Adipose tissue (tissue), 3 donors: Measurements from ENCODE around the gene RPTN. TPM values are rescaled to one million over a fixed set of nuclear protein-coding genes. Genes with fewer than 3 reads are reported as not detected.

Experiments
- H3K27ac ChIP-seq: one replicate; pipeline ENCODE4 v1.5.1; 2013; ENCODE audit warnings: low read depth, low read length
- WGBS, 3 donors: extraction: QIAGEN DNeasy Blood & Tissue Kit; methylation state at CpG; one replicate each; pipeline ENCODE4 v1.1.7; 2013; 5-methylcytosine and 5-hydroxymethylcytosine counted together
- polyA plus RNA-seq, 3 donors: library from polyadenylated mRNA; stranded (reverse); fragments of 200-250 nt; gene quantifications; one replicate each; pipeline ENCODE4 v1.2.3, GENCODE V29; 2013
- donor health status: healthy with polysubstance abuse.
- donor health status: Bipolar disorder and iron deficiency.
- donor health status: healthy.

RPTN gene
- polyA plus RNA-seq, 3 donors: not detected

DNA sequence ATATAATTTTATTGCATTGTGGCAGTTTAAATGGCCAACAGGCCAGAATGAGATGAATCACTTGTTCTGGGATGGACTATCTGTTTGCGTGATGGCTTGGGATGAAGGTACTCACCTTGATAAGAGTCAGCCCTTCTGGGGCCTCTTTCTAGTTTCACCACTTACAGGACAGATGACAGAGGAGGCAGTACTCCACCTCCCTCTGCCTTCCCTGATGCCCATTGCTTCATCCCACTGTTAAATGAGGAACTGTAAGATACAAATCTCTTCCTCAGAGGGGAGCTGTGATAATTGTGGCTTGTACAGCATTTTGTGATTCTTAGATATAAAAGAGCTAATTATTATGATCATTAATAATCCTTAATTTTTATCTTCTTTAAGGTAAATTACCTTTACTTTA, 40.1 kb downstream of the RPTN start:
- WGBS, 3 donors: 73 to 100% (median 95%) methylated on average over 1 of the region's 1 CpG

DNA sequence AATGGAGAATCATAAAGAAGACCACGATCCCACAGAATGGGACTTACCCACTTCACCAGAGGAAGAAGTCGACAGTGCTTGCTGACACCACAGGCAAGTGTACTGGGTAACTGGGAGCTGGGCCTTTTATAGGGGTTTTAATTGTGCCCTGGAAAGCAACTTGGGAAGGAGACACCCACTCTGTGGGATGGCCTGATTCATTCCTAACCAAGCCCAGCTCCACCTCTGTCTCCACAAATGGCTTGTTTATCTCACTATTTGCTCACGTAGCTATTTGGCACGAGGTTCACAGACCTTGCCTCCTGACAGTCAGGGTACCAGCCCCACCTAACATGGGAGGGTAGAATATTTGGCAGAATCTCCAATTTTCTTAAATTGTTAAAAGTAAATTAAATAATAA, 43.7 kb downstream of the RPTN start, which contains the start of gene TCHH:
TSS of gene TCHH (minus strand) at position 101 of the 400 bp plus-strand sequence. CDS start 1,364 bp downstream, outside the sequence.
- no peak within 1 kb of the TSS for H3K27ac ChIP-seq
- 45 to 53% (median 50%) methylated on average over 4 of the region's 4 CpGs for WGBS, 3 donors

More for the DNA sequence above, 40.1 kb downstream of the RPTN start:
- no peak overlapping the region for H3K27ac ChIP-seq

DNA sequence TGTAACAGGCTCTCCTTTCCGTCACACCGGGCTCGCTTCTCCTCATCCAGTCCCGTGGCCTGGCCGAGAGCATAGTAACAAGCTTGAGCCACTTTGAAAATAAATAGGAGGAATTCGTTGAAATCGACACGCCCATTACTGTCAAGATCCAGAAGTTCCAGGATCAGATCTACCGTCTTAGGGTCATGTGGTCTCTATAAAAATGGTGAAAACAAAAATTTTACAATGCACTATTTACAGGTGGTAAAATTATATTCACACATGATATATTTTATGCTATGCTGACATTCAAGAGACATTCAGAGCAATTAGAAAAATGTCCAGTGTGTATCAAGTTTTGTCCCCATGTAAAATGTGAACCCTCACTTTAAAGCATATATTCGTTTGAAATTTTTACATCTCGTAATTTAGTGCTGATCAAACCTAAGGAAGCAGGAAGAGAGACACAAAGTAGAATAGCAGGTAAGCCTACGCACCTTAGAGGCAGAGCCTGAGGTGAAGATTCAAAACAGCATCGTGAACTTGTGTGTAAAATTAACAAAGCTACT, 46.1 kb downstream of the RPTN start:
- 21 to 24% (median 22%) methylated on average over 13 of the region's 13 CpGs for WGBS, 3 donors
- H3K27ac ChIP-seq: no peak overlapping the region

DNA sequence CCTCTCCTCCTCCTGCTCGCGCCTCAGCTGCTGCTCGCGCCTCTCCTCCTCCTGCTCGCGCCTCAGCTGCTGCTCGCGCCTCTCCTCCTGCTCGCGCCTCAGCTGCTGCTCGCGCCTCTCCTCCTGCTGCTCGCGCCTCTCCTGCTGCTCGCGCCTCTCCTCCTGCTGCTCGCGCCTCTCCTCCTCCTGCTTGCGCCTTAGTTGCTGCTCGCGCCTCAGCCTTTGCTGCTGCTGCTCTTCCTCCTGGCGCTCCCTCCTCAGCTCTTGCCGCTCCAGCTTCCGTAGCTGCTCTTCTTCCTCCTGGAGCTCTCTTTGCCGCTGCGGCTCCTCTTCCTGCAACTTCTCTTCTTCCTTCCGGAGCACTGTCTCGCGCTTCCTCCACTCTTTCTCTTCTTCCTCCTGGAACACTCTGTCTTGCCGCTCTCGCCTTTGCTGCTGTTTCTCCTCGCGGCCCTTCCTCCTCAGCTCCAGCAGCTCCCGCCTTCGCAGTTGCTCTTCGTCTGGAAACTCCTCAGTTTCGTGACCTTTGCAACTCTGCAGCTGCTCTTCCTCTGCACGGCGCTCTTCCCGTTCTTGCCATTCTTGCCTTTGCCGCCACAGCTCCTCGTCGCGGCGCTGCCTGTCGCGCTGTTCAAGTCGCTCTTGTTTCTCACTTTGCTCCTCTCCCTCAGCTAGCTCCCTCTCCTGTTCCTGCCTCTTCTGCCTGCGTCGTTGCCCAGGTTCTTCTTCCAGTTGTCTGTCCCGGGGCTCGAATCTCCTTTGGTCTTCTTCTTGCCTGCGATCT, 46.7 kb downstream of the RPTN start:
- whole genome bisulfite sequencing, 3 donors: 2 to 3% (median 3%) methylated on average over 45 to 53 of the region's 53 CpGs
- H3K27ac ChIP-seq: no peak overlapping the region

DNA sequence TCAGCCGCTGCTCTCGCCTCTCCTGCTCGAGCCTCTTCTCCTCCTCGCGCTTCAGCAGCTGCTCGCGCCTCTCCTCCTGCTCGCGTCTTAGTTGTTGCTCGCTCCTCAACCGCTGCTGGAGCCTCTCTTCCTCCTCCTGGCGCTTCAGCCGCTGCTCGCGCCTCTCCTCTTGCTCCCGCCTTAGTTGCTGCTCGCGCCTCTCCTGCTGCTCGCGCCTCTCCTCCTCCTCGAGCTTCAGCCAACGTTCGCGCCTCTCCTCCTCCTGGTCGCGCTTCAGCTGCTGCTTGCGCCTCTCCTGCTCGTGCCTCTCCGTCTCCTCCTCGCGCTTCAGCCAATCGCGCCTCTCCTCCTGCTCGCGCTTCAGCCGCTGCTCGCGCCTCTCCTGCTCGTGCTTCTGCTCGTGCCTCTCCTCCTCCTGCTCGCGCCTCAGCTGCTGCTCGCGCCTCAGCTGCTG, 47.5 kb downstream of the RPTN start:
- WGBS, 3 donors: 1 to 2% (median 1%) methylated on average over 40 to 44 of the region's 44 CpGs

DNA sequence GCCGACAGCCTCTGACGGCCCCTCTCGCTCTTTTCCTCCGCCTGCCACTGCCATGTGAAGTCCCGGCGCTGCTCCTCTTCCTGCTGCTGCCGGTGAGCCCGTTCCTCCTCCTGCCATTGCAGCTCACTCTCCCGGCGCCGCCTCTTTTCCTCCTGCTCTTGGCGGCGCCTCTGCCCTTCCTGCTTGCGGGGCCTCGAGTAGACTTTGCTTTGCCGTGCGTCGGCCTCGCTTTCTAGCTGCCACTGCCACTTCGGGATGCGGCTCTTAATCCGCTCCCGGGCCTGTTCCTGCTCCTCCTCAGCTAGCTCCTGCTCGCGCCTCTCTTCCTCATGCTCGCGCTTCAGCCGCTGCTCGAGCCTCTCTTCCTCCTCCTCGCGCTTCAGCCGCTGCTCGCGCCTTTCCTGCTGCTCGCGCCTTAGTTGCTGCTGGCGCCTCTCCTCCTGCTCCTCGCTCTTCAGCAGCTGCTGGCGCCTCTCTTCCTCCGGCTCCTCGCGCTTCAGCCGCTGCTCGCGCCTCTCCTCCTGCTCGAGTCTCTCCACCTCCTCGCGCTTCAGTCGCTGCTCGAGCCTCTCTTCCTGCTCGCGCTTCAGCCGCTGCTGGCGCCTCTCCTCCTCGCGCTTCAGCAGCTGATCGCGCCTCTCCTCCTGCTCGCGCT, 48.0 kb downstream of the RPTN start:
- 1% methylated on average over 59 to 60 of the region's 60 CpGs for WGBS, 3 donors
- H3K27ac ChIP-seq: no peak overlapping the region

More for the DNA sequence above, 47.5 kb downstream of the RPTN start:
- no peak overlapping the region for H3K27ac ChIP-seq

DNA sequence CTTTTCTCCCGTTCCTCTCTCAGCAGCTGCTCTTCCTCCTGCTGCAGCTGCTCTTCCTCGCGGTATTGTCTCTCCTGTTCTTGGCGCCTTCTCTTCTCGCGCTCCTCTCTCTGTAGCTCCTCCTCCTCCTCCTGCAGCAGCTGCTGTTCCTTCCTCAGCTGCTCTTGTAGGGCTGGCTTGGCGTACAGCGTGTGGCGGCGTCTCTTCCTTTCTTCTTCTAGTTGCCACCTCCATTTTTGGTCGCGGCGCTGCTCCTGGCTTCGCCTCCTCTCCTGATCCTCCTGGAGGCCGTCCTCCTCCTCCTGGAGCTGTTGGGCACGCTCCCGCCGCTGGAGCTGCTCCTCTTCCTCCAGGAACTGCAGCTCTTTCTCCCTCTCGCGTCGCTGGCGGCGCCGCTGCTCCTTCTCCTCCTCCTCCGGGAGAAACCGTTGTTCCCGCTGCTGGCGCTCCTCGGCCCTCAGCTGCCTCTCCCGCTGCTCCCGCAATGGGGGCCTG, 48.6 kb downstream of the RPTN start:
- 2 to 4% (median 2%) methylated on average over 26 to 31 of the region's 31 CpGs for WGBS, 3 donors

DNA sequence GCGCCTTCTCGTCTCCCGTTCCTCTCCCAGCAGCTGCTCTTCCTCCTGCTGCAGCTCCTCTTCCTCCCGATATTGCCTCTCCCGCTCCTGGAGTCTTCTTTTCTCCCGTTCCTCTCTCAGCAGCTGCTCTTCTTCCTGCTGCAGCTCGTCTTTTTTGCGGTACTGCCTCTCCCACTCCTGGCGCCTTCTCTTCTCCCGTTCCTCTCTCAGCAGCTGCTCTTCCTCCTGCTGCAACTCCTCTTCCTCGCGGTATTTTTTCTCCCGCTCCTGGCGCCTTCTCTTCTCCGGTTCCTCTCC, 49.1 kb downstream of the RPTN start:
- 5 to 11% (median 6%) methylated on average over 15 of the region's 15 CpGs for WGBS, 3 donors
- no peak overlapping the region for H3K27ac ChIP-seq

More for the DNA sequence above, 48.6 kb downstream of the RPTN start:
- H3K27ac ChIP-seq: no peak overlapping the region

DNA sequence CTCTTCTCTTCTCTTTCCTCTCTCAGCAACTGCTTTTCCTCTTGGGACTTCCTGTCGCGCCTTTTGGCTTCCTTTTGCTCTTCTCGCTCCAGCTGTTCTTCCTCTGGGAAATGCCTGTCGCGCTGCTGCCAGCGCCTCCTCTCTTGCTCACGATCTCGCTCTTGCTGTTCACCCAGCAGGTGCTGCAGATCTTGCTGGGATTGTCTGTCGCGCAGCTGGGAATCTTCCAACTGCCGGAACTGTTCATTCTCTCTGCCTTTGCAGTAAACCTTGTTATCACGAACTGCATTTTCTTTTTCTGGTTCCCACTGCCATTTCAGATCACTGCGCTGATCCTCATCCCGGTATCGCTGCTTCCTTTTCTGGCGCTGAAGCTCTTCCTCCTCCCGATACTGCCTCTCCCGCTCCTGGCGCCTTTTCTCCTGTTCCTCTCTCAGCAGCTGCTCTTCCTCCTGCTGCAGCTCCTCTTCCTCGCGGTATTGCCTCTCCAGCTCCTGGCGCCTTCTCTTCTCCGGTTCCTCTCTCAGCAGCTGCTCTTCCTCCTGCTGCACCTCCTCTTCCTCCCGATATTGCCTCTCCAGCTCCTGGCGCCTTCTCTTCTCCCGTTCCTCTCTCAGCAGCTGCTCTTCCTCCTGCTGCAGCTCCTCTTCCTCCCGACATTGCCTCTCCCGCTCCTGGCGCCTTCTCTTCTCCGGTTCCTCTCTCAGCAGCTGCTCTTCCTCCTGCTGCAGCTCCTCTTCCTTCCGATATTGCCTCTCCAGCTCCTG, 49.6 kb downstream of the RPTN start:
- 8 to 10% (median 9%) methylated on average over 31 of the region's 31 CpGs for WGBS, 3 donors
- H3K27ac ChIP-seq: no peak overlapping the region

DNA sequence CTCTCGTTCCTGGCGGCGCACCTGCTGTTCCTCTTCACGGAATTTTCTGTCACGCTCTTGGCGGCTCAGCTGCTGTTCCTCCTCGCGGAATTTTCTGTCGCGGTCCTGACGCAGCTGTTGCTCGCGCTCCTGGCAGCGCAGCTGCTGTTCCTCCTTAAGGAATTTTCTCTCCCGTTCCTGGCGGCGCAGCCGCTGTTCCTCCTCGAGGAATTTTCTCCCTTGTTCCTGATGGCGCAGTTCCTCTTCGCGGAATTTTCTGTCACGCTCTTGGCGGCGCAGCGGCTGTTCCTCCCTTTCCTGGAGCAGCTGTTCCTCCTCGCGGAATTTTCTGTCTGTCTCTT, 50.2 kb downstream of the RPTN start:
- WGBS, 3 donors: 14 to 16% (median 14%) methylated on average over 28 of the region's 28 CpGs
- H3K27ac ChIP-seq: no peak overlapping the region

DNA sequence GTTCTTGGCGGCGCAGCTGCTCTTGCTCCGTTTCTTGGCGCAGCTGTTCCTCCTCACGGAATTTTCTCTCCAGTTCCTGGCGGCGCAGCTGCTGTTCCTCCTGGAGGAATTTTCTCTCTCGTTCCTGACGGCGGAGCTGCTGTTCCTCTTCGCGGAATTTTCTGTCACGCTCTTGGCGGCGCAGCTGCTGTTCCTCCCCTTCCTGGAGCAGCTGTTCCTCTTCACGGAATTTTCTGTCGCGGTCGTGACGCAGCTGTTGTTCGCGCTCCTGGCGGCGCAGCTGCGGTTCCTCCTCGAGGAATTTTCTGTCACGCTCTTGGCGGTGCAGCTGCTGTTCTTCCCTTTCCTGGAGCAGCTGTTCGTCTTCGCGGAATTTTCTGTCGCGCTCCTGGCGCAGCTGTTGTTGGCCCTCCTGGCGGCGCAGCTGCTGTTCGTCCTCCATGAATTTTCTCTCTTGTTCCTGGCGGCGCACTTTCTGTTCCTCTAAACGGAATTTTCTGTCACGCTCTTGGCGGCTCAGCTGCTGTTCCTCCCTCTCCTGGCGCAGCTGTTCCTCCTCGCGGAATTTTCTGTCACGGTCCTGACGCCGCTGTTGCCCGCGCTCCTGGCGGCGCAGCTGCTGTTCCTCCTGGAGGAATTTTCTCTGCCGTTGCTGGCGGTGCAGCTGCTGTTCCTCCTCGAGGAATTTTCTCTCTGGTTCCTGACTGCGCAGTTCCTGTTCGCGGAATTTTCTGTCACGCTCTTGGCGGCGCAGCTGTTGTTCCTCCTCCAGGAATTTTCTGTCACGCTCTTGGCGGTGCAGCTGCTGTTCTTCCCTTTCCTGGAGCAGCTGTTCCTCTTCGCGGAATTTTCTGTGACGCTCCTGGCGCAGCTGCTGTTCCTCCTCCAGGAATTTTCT, 50.8 kb downstream of the RPTN start:
- H3K27ac ChIP-seq: no peak overlapping the region
- 10 to 11% (median 11%) methylated on average over 67 of the region's 67 CpGs for WGBS, 3 donors

DNA sequence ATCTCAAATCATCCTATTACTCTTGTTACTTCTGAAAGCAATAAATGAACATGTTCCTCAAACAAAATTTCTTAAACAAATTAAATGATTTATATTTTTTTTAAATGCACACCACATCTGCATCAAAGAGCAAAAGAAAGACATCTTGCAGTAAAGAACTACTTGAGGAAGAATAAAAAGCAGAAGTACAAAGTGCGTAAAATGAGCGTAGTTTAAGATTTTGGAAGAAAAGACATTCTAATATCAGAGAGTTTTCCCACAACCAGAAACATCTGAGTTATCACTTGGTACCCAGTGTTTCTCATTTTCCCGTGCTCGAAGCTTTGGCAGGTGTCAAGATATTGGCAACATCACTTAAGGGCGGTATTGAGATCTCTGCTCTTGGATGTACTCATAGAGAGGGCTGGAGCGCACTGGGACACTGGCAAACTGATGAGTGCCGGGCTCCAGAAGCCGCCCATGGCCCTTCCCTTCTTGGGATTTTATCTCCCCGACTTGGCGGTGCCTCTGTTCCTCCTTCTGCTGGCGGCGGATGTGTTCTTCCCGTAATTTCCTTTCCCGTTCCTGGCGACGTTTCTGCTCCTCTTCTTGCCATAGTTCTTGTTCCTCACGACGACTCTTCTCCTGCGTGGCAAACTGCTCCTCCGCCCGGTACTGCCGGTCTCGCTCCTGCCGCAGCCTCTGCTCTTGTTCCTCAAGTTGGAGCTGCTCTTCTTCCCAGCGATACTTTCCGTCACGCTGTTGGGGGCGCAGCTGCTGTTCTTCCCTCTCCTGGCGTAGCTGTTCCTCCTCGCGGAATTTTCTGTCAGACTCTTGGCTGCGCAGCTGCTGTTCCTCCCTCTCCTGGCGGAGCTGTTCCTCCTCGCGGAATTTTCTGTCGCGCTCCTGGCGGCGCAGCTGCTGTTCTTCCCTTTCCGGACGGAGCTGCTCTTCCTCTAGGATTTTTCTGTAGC, 51.7 kb downstream of the RPTN start:
- WGBS, 3 donors: 15 to 20% (median 19%) methylated on average over 41 of the region's 41 CpGs
- H3K27ac ChIP-seq: no peak overlapping the region

DNA sequence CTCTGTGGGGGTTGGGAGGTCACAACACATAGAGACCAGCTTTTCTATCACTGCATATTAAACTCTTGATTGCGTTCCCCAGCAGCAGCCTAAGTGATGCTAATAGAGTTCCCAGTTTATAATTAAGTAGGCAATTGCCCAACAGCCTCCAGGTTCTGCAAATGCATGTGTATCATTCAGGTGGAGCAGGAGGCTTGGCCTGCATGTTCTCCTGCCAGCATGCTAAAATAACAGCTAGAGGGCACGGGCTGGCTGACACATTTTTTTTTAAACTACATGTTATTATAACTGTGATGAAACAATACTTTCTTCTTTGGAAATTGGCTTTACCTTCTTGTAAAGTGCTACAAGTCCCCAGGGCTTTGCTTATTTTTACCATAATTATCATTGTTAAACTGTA, 54.2 kb downstream of the RPTN start:
- 42 to 45% (median 44%) methylated on average over 2 of the region's 2 CpGs for WGBS, 3 donors
- H3K27ac ChIP-seq: no peak overlapping the region
